KMS-11 (cell line): ENCODE results near the gene HLA-DPB1.
A peak's percentile ranks its signal among the peaks of the same experiment; 100 is the strongest.

Experiments
- H2AFZ ChIP-seq: fragments of 200-600 bp; sonication (generic); 2 replicates; pipeline ENCODE4 v1.6.1; 2016; ENCODE audit warnings: antibody characterized with exemption, mixed run types, low read depth
- H3K27ac ChIP-seq: fragments of 200-600 bp; sonication (generic); 2 replicates; pipeline ENCODE4 v1.6.1; 2016; ENCODE audit warnings: mild to moderate bottlenecking, mixed run types
- H3K27me3 ChIP-seq: fragments of 200-600 bp; sonication (generic); 2 replicates; pipeline ENCODE4 v1.6.1; 2017; ENCODE audit warnings: mild to moderate bottlenecking, low read depth, mixed run types, moderate library complexity; ENCODE audit not compliant: insufficient read depth
- H3K36me3 ChIP-seq: fragments of 200-600 bp; sonication (generic); 2 replicates; pipeline ENCODE4 v1.6.1; 2017; ENCODE audit warnings: mild to moderate bottlenecking, mixed run types; ENCODE audit not compliant: insufficient read depth
- H3K4me1 ChIP-seq: fragments of 200-600 bp; sonication (generic); 2 replicates; pipeline ENCODE4 v1.6.1; 2016; ENCODE audit warnings: mild to moderate bottlenecking, low read depth, mixed run types; ENCODE audit not compliant: poor library complexity, severe bottlenecking
- H3K4me2 ChIP-seq: fragments of 200-600 bp; sonication (generic); 2 replicates; pipeline ENCODE4 v1.7.0; 2016; ENCODE audit warnings: mild to moderate bottlenecking, mixed run types
- H3K4me3 ChIP-seq: fragments of 200-600 bp; sonication (generic); IDR thresholded peaks from 2 replicates; pipeline ENCODE4 v1.6.1; 2017; ENCODE audit warnings: low read depth, low read length, mixed read lengths; ENCODE audit not compliant: insufficient read depth
- H3K79me2 ChIP-seq: fragments of 200-600 bp; sonication (generic); 2 replicates; pipeline ENCODE4 v1.6.1; 2016; ENCODE audit warnings: low read depth, mixed run types; ENCODE audit not compliant: insufficient read depth
- H3K9ac ChIP-seq: fragments of 200-600 bp; sonication (generic); 2 replicates; pipeline ENCODE4 v1.6.1; 2016; ENCODE audit warnings: mild to moderate bottlenecking, mixed run types
- H4K20me1 ChIP-seq: fragments of 200-600 bp; sonication (generic); 2 replicates; pipeline ENCODE4 v1.6.1; 2016; ENCODE audit warnings: mild to moderate bottlenecking, mixed run types; ENCODE audit not compliant: insufficient read depth
- TF ChIP-seq, protein P1 (sequence below): fragments of 200-600 bp; sonication (generic); conservative IDR thresholded peaks from 2 replicates; pipeline ENCODE4 v1.6.1; 2017; ENCODE audit warnings: low read depth, mild to moderate bottlenecking, antibody characterized with exemption, low read length, moderate library complexity, mixed read lengths

HLA-DPB1 gene

DNA sequence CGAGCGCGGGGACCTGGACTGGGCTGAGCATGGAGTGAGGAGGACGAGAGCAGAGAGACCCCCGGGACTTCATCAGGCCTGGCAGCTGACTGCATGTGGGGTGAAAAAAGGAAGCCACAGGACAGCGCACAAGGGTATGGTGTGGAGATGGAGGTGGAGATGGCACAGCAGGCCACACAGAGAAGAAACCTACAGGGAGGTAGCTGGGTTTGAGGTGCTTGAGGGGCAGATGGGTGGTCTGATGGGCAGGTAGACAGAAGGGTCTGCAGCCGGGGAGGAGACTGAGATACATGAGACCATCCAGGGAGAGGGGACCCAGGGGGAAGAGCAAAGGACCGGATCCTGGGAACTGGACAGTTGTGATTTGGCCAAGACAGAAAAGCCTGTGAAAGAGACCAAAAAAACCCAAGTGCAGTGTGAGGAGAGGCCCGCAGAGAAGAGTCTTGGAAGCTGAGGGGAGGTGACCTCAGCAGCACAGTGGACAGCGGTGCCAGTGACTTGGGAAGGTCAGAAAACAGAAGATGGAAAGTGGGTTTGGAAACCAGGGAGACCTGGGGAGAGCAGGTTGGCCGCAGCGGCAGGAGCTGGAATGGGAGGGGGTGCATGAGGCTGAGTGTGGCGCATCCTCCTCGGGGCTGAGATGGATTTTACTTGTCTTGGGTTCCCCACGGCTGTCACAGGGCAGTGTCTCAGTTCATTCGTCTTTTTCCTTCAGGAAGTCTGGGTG lies 5.5 kb downstream of the HLA-DPB1 start:
- H3K4me1 ChIP-seq: no peaks in the 10 kb centered on the region
- no peaks in the 10 kb centered on the region for H4K20me1 ChIP-seq
- no peaks in the 10 kb centered on the region for H3K27me3 ChIP-seq
- no peak overlapping the region for H2AFZ ChIP-seq
- TF ChIP-seq, protein P1, sequence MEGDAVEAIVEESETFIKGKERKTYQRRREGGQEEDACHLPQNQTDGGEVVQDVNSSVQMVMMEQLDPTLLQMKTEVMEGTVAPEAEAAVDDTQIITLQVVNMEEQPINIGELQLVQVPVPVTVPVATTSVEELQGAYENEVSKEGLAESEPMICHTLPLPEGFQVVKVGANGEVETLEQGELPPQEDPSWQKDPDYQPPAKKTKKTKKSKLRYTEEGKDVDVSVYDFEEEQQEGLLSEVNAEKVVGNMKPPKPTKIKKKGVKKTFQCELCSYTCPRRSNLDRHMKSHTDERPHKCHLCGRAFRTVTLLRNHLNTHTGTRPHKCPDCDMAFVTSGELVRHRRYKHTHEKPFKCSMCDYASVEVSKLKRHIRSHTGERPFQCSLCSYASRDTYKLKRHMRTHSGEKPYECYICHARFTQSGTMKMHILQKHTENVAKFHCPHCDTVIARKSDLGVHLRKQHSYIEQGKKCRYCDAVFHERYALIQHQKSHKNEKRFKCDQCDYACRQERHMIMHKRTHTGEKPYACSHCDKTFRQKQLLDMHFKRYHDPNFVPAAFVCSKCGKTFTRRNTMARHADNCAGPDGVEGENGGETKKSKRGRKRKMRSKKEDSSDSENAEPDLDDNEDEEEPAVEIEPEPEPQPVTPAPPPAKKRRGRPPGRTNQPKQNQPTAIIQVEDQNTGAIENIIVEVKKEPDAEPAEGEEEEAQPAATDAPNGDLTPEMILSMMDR: no peak
- no peak overlapping the region for H3K4me3 ChIP-seq
- H3K36me3 ChIP-seq: no peaks in the 10 kb centered on the region
- H3K27ac ChIP-seq: no peak overlapping the region
- no peaks in the 10 kb centered on the region for H3K79me2 ChIP-seq
- H3K4me2 ChIP-seq: no peak overlapping the region
- H3K9ac ChIP-seq: no peak overlapping the region

DNA sequence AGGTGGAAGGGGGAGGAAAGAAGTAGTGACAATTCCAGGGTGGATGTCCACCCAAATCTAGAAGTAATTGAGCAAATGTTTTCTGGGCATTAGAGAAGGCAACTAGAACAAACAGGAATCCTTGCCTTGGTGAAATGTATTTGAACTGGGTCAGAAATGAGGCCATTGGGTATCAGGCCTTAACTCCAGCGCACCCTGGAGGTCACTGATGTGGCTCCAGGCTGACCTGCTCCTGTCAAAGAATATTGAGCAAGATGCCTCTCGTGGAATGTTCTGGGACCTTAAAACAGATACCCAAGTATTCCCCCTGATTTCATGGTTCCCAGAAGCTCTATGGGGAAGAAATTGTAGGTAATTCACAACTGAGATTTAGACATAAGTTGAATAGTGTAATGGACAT lies 6.9 kb downstream of the HLA-DPB1 start:
- H3K27me3 ChIP-seq: no peaks in the 10 kb centered on the region
- H3K4me3 ChIP-seq: no peak overlapping the region
- no peak overlapping the region for H3K27ac ChIP-seq
- no peak overlapping the region for H3K9ac ChIP-seq
- no peaks in the 10 kb centered on the region for H4K20me1 ChIP-seq
- TF ChIP-seq, protein P1: peak; percentile 82
- no peak overlapping the region for H2AFZ ChIP-seq
- no peaks in the 10 kb centered on the region for H3K36me3 ChIP-seq
- H3K79me2 ChIP-seq: no peaks in the 10 kb centered on the region
- H3K4me1 ChIP-seq: no peaks in the 10 kb centered on the region
- H3K4me2 ChIP-seq: no peak overlapping the region

DNA sequence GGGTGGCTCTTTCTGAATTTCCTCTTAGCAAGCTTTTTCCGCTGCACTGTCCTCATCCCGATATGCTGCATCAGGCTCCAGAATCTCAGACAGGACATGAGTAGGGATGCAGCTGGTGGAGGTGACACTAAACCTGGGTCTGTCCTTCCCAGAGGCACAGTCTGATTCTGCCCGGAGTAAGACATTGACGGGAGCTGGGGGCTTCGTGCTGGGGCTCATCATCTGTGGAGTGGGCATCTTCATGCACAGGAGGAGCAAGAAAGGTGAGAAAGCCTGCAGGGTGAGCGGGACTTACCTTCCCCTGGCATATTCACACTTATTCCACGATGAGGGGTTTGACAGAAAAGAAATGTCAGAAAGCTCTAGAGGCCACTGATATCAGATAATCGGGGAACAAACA lies 9.8 kb downstream of the HLA-DPB1 start:
- H3K9ac ChIP-seq: no peak overlapping the region
- no peak overlapping the region for H3K4me3 ChIP-seq
- H2AFZ ChIP-seq: no peak overlapping the region
- H3K4me1 ChIP-seq: no peaks in the 10 kb centered on the region
- H3K4me2 ChIP-seq: no peak overlapping the region
- no peaks in the 10 kb centered on the region for H3K79me2 ChIP-seq
- no peaks in the 10 kb centered on the region for H3K36me3 ChIP-seq
- TF ChIP-seq, protein P1: no peak
- H3K27me3 ChIP-seq: no peaks in the 10 kb centered on the region
- H3K27ac ChIP-seq: no peak overlapping the region
- no peaks in the 10 kb centered on the region for H4K20me1 ChIP-seq

DNA sequence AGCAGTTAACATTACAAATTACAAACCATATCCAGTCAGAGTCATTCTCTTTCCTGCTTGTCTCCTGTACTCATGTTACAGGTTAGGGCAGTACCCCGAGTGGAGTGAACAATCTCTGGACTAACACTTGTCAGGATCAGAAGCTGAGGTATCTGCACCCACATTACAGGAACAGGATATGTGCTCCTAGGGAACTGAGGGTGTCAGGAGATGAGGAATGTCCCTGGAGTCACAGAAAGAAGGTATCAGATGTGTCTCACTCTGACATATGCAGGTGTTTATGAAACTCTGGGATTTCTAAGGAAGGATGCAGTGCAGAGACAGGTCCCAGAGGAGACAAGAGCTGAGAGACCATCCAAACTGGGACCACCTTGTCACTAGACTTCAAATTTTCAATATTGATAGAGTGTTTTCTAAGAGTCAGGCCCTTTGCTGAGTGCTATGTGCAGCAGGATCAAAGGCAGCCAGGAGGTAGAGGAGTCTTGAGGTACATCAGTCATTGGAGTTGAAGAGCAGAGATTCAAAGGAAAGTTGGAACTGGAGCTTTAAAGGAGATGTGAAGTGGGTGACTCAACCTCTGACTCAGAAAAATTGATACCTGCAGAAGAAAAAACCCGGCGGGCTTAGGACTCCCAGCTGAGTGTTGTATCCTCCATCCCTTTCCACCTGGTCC lies 12.6 kb downstream of the HLA-DPB1 start:
- no peaks in the 10 kb centered on the region for H3K27me3 ChIP-seq
- H3K9ac ChIP-seq: no peak overlapping the region
- TF ChIP-seq, protein P1: no peak
- no peak overlapping the region for H3K4me3 ChIP-seq
- H3K36me3 ChIP-seq: no peaks in the 10 kb centered on the region
- H2AFZ ChIP-seq: no peak overlapping the region
- H3K4me1 ChIP-seq: no peaks in the 10 kb centered on the region
- H3K79me2 ChIP-seq: no peaks in the 10 kb centered on the region
- H4K20me1 ChIP-seq: no peaks in the 10 kb centered on the region
- no peak overlapping the region for H3K27ac ChIP-seq
- no peak overlapping the region for H3K4me2 ChIP-seq
